ENCODE measurements around the gene CCDC81.

- TF ChIP-seq CTCF (conservative IDR thresholded peaks at IDR 0.05; ENCODE audit: low read depth, low read length) (no peak), USF2 (IDR thresholded peaks at IDR 0.05; ENCODE audit: low read depth, low read length) (no peak), BHLHE40 (IDR thresholded peaks at IDR 0.05; ENCODE audit: low read depth, low read length) (no peak), MXI1 (IDR thresholded peaks at IDR 0.05; ENCODE audit: borderline replicate concordance, low read depth, low read length) (no peak)
Observed at GRCh38 chr11:86460461-86461385, 86.0 kb downstream of the CCDC81 start.
